RWPE2 (cell line): Measurements from ENCODE around the gene MADD.

Experiments
- ATAC-seq: fragments of 200-7000 bp; cut with Tn5 transposase; 3 replicates; pipeline ENCODE4 v1.9.1; 2021; ENCODE audit warnings: low read depth
- DNase-seq: peaks from one replicate; pipeline ENCODE4 v3.0.0-alpha.2; 2020; ENCODE audit warnings: low spot score
- H3K27ac ChIP-seq: fragments of 450-650 bp; 2 replicates; pipeline ENCODE4 v1.5.1; 2017; ENCODE audit warnings: mild to moderate bottlenecking; ENCODE audit not compliant: poor library complexity, severe bottlenecking
- H3K27me3 ChIP-seq: fragments of 250-450 bp; sonication (Bioruptor Pico); 2 replicates; pipeline ENCODE4 v1.5.1; 2021; ENCODE audit warnings: mild to moderate bottlenecking, moderate library complexity; ENCODE audit not compliant: insufficient read depth, poor library complexity, severe bottlenecking
- H3K36me3 ChIP-seq: fragments of 250-450 bp; sonication (Bioruptor Pico); 2 replicates; pipeline ENCODE4 v1.5.1; 2020; ENCODE audit warnings: low read depth, mild to moderate bottlenecking, moderate library complexity
- H3K4me1 ChIP-seq: fragments of 250-450 bp; sonication (Bioruptor Pico); 2 replicates; pipeline ENCODE4 v1.5.1; 2021; ENCODE audit warnings: mild to moderate bottlenecking, moderate library complexity; ENCODE audit not compliant: insufficient read depth, poor library complexity, severe bottlenecking
- H3K4me3 ChIP-seq: fragments of 250-450 bp; sonication (Bioruptor Pico); 2 replicates; pipeline ENCODE4 v1.5.1; 2021; ENCODE audit warnings: mild to moderate bottlenecking, moderate library complexity; ENCODE audit not compliant: severe bottlenecking
- H3K9me3 ChIP-seq: fragments of 250-450 bp; sonication (Bioruptor Pico); 2 replicates; pipeline ENCODE4 v1.5.1; 2021; ENCODE audit warnings: mild to moderate bottlenecking, moderate library complexity; ENCODE audit not compliant: severe bottlenecking
- TF ChIP-seq, protein P1 (sequence below): fragments of 450-650 bp; IDR thresholded peaks from one replicate; pipeline ENCODE4 v1.5.1; 2017; ENCODE audit warnings: mild to moderate bottlenecking, moderate library complexity; ENCODE audit not compliant: poor library complexity, severe bottlenecking

MADD gene

DNA sequence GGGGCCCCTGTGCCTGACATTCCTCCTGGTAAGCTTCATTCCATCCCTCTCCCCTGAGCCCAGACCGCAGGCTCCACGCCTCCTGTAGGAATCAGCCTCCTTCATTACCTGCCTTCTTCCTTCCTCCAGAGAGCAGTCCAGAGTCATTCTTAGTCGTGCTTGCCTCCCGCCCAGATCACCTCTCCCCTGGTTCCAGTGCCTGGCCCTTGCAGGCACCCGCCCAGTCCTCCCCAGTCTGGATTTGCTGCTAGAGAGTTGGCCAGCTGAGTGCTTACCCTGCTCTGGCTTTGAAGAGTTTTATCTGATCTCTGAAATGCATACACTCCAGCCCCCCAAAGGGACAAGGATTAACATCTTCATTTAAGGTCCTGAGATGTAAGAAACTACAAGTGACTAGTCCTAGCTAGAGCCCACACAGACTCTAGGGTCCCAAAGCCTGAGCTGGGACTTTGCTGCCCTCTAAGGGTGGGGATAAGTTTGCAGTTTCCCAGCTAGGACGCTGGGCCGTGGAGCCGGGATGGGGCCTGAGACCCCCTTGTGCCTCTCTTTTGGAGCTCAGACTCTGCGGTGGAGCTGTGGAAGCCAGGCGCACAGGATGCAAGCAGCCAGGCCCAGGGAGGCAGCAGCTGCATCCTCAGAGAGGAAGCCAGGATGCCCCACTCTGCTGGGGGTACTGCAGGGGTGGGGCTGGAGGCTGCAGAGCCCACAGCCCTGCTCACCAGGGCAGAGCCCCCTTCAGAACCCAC, 10.5 kb upstream of the MADD start:
- Histone ChIP-seq H3K4me3 (no peak overlapping the region), H3K9me3 (no peaks in the 10 kb centered on the region), H3K36me3 (no peaks in the 10 kb centered on the region), H3K27ac (no peak overlapping the region), H3K27me3 (no peaks in the 10 kb centered on the region), H3K4me1 (peaks cover 5% of the 10 kb centered on the region)
- ATAC-seq, result peak; percentile 60
- no peak for DNase-seq
- TF ChIP-seq, protein P1, sequence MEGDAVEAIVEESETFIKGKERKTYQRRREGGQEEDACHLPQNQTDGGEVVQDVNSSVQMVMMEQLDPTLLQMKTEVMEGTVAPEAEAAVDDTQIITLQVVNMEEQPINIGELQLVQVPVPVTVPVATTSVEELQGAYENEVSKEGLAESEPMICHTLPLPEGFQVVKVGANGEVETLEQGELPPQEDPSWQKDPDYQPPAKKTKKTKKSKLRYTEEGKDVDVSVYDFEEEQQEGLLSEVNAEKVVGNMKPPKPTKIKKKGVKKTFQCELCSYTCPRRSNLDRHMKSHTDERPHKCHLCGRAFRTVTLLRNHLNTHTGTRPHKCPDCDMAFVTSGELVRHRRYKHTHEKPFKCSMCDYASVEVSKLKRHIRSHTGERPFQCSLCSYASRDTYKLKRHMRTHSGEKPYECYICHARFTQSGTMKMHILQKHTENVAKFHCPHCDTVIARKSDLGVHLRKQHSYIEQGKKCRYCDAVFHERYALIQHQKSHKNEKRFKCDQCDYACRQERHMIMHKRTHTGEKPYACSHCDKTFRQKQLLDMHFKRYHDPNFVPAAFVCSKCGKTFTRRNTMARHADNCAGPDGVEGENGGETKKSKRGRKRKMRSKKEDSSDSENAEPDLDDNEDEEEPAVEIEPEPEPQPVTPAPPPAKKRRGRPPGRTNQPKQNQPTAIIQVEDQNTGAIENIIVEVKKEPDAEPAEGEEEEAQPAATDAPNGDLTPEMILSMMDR, result peak; percentile 62

DNA sequence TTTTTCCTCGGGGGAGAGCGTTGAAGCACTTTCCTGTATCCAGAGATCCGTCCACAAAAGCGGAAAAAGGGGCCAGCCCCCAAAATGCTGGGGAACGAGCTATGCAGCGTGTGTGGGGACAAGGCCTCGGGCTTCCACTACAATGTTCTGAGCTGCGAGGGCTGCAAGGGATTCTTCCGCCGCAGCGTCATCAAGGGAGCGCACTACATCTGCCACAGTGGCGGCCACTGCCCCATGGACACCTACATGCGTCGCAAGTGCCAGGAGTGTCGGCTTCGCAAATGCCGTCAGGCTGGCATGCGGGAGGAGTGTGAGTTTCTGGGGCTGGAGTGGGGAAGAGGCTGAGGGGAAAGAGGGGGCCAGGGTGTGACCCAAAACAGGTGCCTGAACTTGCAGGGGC, 9.6 kb upstream of the MADD start:
- Histone ChIP-seq H3K27ac (no peak overlapping the region), H3K36me3 (no peaks in the 10 kb centered on the region), H3K4me3 (no peak overlapping the region), H3K4me1 (peaks cover 11% of the 10 kb centered on the region), H3K9me3 (no peaks in the 10 kb centered on the region), H3K27me3 (no peaks in the 10 kb centered on the region)
- TF ChIP-seq, protein P1, result no peak
- ATAC-seq, result no peak
- DNase-seq, result no peak

DNA sequence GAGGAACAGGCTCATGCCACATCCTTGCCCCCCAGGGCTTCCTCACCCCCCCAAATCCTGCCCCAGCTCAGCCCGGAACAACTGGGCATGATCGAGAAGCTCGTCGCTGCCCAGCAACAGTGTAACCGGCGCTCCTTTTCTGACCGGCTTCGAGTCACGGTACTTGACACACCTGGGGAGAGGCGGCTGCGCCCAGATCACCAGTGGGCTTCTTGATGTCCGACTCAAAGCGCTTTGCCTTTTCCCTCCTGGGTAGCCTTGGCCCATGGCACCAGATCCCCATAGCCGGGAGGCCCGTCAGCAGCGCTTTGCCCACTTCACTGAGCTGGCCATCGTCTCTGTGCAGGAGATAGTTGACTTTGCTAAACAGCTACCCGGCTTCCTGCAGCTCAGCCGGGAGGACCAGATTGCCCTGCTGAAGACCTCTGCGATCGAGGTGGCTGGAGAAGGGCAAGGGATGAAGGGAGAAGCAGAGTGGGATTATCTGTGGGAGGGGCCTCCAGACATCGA, 8.6 kb upstream of the MADD start:
- TF ChIP-seq, protein P1, result no peak
- peaks cover 15% of the 10 kb centered on the region for H3K4me1 ChIP-seq
- no peak overlapping the region for H3K4me3 ChIP-seq
- DNase-seq (no peak), ATAC-seq (no peak)
- H3K36me3 ChIP-seq, result no peaks in the 10 kb centered on the region
- H3K27me3 ChIP-seq, result no peaks in the 10 kb centered on the region
- H3K9me3 ChIP-seq, result no peaks in the 10 kb centered on the region
- no peak overlapping the region for H3K27ac ChIP-seq

DNA sequence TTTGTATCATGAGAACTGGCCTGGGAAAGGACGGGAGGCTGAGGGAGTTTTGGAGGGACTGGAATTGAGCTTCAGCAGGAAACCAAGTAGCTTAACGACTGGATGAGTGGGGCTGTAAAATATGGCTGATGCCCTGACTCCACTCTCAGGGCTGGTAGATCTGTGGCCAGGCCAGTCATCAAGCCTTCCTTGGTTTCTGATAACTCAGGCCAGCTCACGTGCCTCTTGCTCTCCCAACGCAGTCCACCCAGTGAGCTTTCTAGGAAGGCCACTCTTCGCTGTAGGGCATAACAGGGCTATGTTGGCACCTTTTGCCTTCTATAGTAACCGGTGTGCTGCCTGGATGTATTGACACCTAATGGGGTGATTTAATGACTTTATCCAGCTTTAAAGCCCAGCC, 5.8 kb upstream of the MADD start:
- TF ChIP-seq, protein P1, result no peak
- no peak for ATAC-seq
- DNase-seq, result no peak
- Histone ChIP-seq H3K9me3 (no peaks in the 10 kb centered on the region), H3K4me3 (no peak overlapping the region), H3K4me1 (peaks cover 17% of the 10 kb centered on the region), H3K27me3 (no peaks in the 10 kb centered on the region), H3K27ac (no peak overlapping the region), H3K36me3 (no peaks in the 10 kb centered on the region)

- DNase-seq (no peak), ATAC-seq (no peak)
- Histone ChIP-seq H3K27me3 (no peaks in the 10 kb centered on the region), H3K27ac (peak overlapping the region; percentile 34), H3K4me1 (peaks cover 17% of the 10 kb centered on the region), H3K9me3 (no peaks in the 10 kb centered on the region), H3K36me3 (no peaks in the 10 kb centered on the region), H3K4me3 (no peak overlapping the region)
- TF ChIP-seq, protein P1, result no peak
Observed at GRCh38 chr11:47264521-47264920, 5.4 kb upstream of the MADD start.
